Measurements from ENCODE around the gene TP53I11. TPM values are rescaled to one million over a fixed set of nuclear protein-coding genes. Genes with fewer than 3 reads are reported as not detected.

The TP53I11 gene
- polyA plus RNA-seq, 3 donors = 11.0 to 13.2 (median 11.3) TPM

GRCh38 chr11:44892843-44893242 is 57.8 kb downstream of the TP53I11 start:
- no peaks in the 10 kb centered on the region for H3K4me1 Mint-ChIP-seq
- WGBS (ENCODE audit: insufficient coverage) = 88% methylated on average over 1 of the region's 7 CpGs
- Histone ChIP-seq H3K9ac (ENCODE audit: insufficient read depth, low read length, poor library complexity, severe bottlenecking) (no peak overlapping the region), H3K36me3 (replicated peaks in 1 of 2; ENCODE audit: control insufficient read depth in 1 of 2, insufficient read depth in 2 of 2, low read length in 2 of 2) (no peaks in the 10 kb centered on the region), H3K4me3 (replicated peaks in 1 of 3; ENCODE audit: low read depth in 2 of 3, low read length in 3 of 3) (no peak overlapping the region), H2AFZ (ENCODE audit: insufficient read depth, low read depth, low read length, poor library complexity, severe bottlenecking) (no peak overlapping the region), H3K4me2 (replicated peaks; ENCODE audit: extremely low read depth, low read length, poor library complexity, severe bottlenecking) (no peak overlapping the region), H3K4me1 (ENCODE audit: control insufficient read depth in 1 of 2, insufficient read depth in 2 of 2, low read length in 2 of 2) (no peaks in the 10 kb centered on the region), H3K9me3 (replicated peaks in 1 of 2; ENCODE audit: control insufficient read depth in 1 of 2, insufficient read depth in 1 of 2, low read length in 2 of 2) (no peaks in the 10 kb centered on the region), H3K79me2 (ENCODE audit: insufficient read depth, low read length) (no peaks in the 10 kb centered on the region), H3K27me3 (ENCODE audit: control insufficient read depth in 2 of 2, insufficient read depth in 2 of 2, low read length in 2 of 2) (no peaks in the 10 kb centered on the region), H3K27ac (ENCODE audit: low read depth in 1 of 2, low read length in 2 of 2) (no peak overlapping the region), H4K20me1 (ENCODE audit: insufficient read depth, low read length) (no peaks in the 10 kb centered on the region)
- no peak overlapping the region for H3K4me3 Mint-ChIP-seq
- H3K27ac Mint-ChIP-seq = peak overlapping the region in 1 of 7 donors; percentile 41
- peaks cover 5 to 21% (median 9%) of the 10 kb centered on the region in 3 donors for H3K27me3 Mint-ChIP-seq (ENCODE audit: low read depth in 3 of 3)
- TF ChIP-seq CTCF (IDR thresholded peaks at IDR 0.05) = no peak
- intact Hi-C loops (cut with micrococcal nuclease) = no loop called here
- DNase-seq = no peak
- H3K9me3 Mint-ChIP-seq = no peaks in the 10 kb centered on the region
- H3K36me3 Mint-ChIP-seq = no peaks in the 10 kb centered on the region

GRCh38 chr11:44889266-44889665 is 61.4 kb downstream of the TP53I11 start:
- Mint-ChIP-seq H3K27me3 (ENCODE audit: low read depth in 3 of 3) (peaks cover 3 to 21% (median 9%) of the 10 kb centered on the region in 3 donors), H3K4me3 (no peak overlapping the region), H3K36me3 (no peaks in the 10 kb centered on the region), H3K9me3 (no peaks in the 10 kb centered on the region), H3K27ac (no peak overlapping the region), H3K4me1 (no peaks in the 10 kb centered on the region)
- TF ChIP-seq CTCF (IDR thresholded peaks at IDR 0.05) = no peak
- intact Hi-C loops (cut with micrococcal nuclease) = no loop called here
- Histone ChIP-seq H3K4me3 (replicated peaks in 1 of 3; ENCODE audit: low read depth in 2 of 3, low read length in 3 of 3) (no peak overlapping the region), H2AFZ (ENCODE audit: insufficient read depth, low read depth, low read length, poor library complexity, severe bottlenecking) (no peak overlapping the region), H3K4me1 (ENCODE audit: control insufficient read depth in 1 of 2, insufficient read depth in 2 of 2, low read length in 2 of 2) (no peaks in the 10 kb centered on the region), H4K20me1 (ENCODE audit: insufficient read depth, low read length) (no peaks in the 10 kb centered on the region), H3K9ac (ENCODE audit: insufficient read depth, low read length, poor library complexity, severe bottlenecking) (no peak overlapping the region), H3K36me3 (replicated peaks in 1 of 2; ENCODE audit: control insufficient read depth in 1 of 2, insufficient read depth in 2 of 2, low read length in 2 of 2) (no peaks in the 10 kb centered on the region), H3K9me3 (replicated peaks in 1 of 2; ENCODE audit: control insufficient read depth in 1 of 2, insufficient read depth in 1 of 2, low read length in 2 of 2) (no peaks in the 10 kb centered on the region), H3K27ac (ENCODE audit: low read depth in 1 of 2, low read length in 2 of 2) (no peak overlapping the region), H3K4me2 (replicated peaks; ENCODE audit: extremely low read depth, low read length, poor library complexity, severe bottlenecking) (no peak overlapping the region), H3K27me3 (ENCODE audit: control insufficient read depth in 2 of 2, insufficient read depth in 2 of 2, low read length in 2 of 2) (no peaks in the 10 kb centered on the region), H3K79me2 (ENCODE audit: insufficient read depth, low read length) (no peaks in the 10 kb centered on the region)
- DNase-seq = no peak
- WGBS (ENCODE audit: insufficient coverage) = 80% methylated on average over 1 of the region's 1 CpG
